IPS-18c (cell line): Measurements from ENCODE around the gene GAR1.
"Not testable (repeated sequence)": the region's sequence is repeated elsewhere in the genome, so short reads cannot be mapped to it uniquely, and the experiment has no call there.

Experiments
- H3K4me3 ChIP-seq: 2 replicates; pipeline ENCODE4 v1.7.0; 2013; ENCODE audit warnings: low read depth, mild to moderate bottlenecking, low read length, moderate library complexity; ENCODE audit not compliant: insufficient read depth
- H3K9me3 ChIP-seq: one replicate; pipeline ENCODE4 v1.6.1; 2013; ENCODE audit warnings: mild to moderate bottlenecking, low read length, moderate library complexity; ENCODE audit not compliant: control insufficient read depth, insufficient read depth

GAR1 gene

GRCh38 chr4:109815151-109816081, at the start of gene GAR1:
GAR1 (plus strand) TSS chr4:109815762; CDS start chr4:109816165, 403 bp downstream.
- Histone ChIP-seq H3K9me3 (no peaks in the 10 kb centered on the region), H3K4me3 (peak within 1 kb of the TSS; percentile 80)

- H3K9me3 ChIP-seq = not testable (repeated sequence)
These were observed 33.5 kb upstream of the GAR1 start for GRCh38 chr4:109782092-109782491.

DNA sequence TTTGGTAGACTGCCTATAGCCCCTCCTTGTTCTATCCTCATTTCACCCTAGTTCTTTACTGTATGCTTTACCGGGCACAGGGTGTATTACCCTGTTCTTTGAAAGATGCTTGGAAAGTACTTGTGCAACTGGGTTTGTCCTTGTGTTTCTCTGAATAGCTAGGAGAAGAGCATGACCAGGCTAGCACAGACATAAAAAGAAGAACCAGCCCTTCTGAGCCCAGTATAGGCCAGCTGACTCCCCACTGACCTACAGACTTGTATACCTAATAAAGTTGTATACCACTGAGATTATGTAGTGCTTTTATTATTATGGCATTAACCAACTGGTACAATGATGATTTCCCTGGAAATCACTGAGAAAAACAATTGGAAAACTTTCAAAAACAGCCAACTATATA, 28.7 kb upstream of the GAR1 start:
- no peak overlapping the region for H3K4me3 ChIP-seq
- H3K9me3 ChIP-seq = no peaks in the 10 kb centered on the region

More at GRCh38 chr4:109782092-109782491, 33.5 kb upstream of the GAR1 start:
- not testable (repeated sequence) for H3K4me3 ChIP-seq

DNA sequence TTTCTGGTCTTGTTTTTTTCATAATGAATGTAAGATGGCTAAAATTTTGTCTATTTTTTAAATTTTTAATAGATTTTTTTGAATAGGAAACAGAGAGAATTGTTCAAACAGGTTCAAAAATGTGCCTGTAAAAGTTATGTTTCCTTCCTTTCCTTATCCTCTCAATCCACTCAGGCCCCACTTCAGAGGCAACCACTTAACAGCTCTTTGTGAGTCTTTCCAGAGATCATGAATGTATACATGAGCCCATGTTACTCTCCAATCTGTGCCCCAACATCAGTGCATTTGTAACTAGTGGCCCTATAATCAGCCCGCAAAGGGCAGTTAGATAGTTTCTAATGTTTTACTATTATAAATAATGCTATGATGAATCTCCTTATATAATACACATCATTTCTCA, 27.8 kb upstream of the GAR1 start:
- Histone ChIP-seq H3K9me3 (no peaks in the 10 kb centered on the region), H3K4me3 (no peak overlapping the region)

DNA sequence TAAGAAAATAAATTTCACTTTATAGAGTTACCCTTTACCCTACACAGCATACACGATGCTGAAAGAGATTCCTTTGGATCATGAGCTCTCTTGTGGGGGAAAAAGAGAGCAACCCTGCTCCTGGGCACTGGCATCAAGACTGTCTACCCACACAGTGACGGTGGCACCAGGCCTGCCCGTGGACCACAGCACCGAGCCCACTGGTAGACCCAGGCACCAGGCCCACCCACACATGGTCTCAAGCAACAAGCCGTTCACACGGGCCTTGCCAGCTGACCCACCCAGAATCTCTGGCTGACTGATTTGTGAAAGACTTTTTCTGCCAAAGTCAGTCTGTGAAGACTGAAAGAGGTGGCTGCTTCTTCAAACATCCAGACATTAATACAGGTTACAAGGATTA, 20.5 kb upstream of the GAR1 start:
- H3K4me3 ChIP-seq = no peak overlapping the region
- no peaks in the 10 kb centered on the region for H3K9me3 ChIP-seq

- Histone ChIP-seq H3K9me3 (no peaks in the 10 kb centered on the region), H3K4me3 (no peak overlapping the region)
These were observed 16.7 kb upstream of the GAR1 start for GRCh38 chr4:109798866-109799265.

DNA sequence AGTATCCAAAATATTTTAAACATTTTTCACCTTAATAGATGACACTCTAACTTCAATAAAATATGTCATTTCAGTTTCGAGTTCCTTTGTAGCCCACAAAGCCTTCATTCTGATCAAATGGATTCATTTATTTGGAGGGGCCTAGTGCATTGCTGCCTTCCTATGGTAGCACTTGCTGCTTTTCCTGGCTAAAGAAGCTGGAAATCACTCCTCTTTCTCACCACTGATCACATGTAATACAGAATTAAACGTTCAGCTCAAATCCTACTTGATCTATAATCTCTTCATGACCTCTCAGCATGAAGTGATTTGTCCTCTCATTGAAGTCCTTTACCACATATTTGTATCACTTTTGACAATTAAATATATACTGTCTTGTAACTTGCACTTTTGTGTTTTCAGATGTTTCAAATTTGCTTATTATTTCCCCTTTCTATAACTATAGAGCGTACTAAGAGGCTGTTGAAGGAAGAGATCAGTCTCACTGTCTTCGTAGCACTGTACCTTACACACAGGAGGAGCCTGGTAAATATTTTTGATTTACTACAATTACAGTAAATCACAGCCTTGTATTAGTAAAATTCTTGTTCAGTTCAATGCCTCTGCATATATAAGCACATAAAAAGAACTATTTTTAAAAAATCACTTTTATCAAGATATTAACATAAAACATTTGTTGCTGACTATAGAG, 14.3 kb upstream of the GAR1 start:
- H3K9me3 ChIP-seq = no peaks in the 10 kb centered on the region
- no peak overlapping the region for H3K4me3 ChIP-seq

- Histone ChIP-seq H3K9me3 (no peaks in the 10 kb centered on the region), H3K4me3 (no peak within 1 kb of the TSS)
These were observed 13.7 kb upstream of the GAR1 start, which contains the start of gene CFI for GRCh38 chr4:109801895-109802319. CFI (minus strand) TSS chr4:109801999; CDS start chr4:109801971, 28 bp downstream.

DNA sequence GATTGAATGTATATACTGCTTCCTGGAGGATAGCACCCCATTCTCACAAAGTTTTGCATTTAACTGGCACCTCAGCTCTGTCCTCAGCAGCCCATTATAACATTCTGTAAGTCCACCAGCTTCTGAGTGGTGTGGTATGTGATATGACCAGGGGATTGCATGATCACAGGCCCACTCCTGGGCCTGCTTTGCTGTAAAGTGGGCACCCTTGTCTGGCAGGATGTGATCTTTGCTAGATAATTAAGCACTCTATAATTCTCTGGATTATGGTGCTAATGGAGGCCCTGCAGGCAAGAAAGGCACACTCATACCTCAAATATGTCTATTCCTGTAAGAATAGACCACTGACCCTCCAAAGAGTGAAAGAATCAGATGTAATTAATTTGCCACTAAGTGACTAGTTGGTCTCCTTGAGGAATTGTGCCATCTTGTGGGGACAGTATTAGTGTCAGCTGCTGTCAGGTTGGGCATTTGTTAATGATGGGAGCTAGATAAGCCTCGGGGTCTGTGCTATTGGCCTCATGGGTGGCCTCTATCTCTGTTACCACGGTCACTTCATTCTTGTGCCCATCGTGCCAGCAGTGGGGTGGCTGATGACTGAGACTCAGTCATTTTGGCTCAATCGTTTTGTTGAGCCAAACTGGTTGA, 11.5 kb upstream of the GAR1 start:
- H3K9me3 ChIP-seq = no peaks in the 10 kb centered on the region

DNA sequence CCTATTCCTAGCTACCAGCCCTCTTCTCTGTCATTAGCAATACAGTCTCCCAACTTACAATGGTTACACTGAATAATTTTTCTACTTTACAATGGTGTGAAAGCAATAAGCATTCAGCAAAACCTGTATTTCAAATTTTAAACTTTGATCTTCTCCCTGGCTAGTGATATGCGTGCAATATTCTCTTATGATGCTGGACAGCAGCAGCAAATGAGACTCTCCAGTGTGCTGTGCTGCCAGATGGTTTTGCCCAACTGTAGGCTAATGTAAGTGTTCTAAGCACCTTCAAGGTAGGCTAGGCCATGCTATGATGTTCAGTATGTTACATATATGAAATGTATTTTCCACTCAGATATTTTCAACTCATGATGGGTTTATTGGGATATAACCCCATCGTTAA, 5.9 kb upstream of the GAR1 start:
- H3K9me3 ChIP-seq = no peaks in the 10 kb centered on the region
- H3K4me3 ChIP-seq = no peak overlapping the region

More for the DNA sequence above, 11.5 kb upstream of the GAR1 start:
- no peak overlapping the region for H3K4me3 ChIP-seq

DNA sequence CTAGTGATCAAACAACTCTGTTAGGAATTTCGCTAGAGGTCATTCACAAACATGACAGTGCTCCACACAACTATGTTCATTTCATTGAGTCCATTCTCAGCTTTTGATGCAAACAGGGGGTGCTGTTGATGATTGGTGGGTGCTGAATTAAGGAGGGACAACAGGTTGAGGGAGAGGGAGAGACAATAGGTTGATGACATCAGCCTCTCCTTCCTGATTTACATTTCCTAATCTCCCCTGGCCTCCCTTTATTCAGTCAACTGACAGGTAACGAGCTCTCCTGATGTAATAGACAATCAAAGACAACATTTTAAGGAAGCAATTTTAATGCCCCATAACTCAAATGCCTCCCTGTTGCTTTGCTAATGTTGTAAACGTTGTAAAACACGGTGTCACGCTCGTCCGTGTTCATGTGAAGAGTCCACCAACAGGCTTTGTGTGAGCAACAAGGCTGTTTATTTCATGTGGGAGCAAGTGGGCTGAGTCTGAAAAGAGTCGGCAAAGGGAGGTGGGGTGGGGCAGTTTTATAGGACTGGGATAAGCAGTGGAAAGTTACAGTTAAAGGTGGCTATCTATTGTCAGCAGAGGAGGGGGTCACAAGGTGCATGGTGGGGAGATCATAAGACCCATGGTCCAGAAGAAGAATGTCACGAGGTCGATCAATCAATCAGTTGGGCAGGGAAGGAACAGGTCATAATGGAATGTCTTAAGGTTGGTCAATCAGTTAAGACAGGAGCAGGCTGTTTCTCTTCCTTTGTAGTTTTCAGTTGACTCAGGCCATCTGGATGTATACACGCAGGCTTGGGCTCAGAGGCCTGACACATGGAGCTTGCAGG, 4.8 kb upstream of the GAR1 start:
- H3K4me3 ChIP-seq = no peak overlapping the region
- no peaks in the 10 kb centered on the region for H3K9me3 ChIP-seq

- no peaks in the 10 kb centered on the region for H3K9me3 ChIP-seq
- H3K4me3 ChIP-seq = no peak overlapping the region
These were observed 3.9 kb upstream of the GAR1 start for GRCh38 chr4:109811707-109812106.

- Histone ChIP-seq H3K4me3 (peak overlapping the region; percentile 80), H3K9me3 (no peaks in the 10 kb centered on the region)
These were observed 500 bp downstream of the GAR1 start for GRCh38 chr4:109816082-109816442.

DNA sequence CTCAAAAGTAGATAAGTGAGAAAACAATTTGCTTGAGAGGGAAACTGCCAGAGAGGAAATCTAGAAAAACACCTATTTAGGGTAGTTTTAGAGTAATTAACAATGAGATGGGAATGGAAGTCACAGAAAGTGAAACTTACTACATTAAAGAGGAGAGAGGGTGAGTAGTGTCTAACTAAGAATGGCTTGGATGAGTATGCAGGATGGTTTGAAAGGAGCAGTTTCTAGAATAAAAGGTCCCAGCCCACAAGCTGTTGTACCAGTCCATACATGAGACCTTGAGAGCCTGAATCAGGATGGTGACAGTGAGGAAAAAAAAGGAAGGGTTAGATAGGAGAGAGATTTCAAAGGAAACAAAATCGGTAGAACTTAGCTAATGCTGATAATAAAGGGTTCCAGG, 1.3 kb downstream of the GAR1 start:
- no peaks in the 10 kb centered on the region for H3K9me3 ChIP-seq
- no peak overlapping the region for H3K4me3 ChIP-seq

GRCh38 chr4:109818268-109818667, 2.7 kb downstream of the GAR1 start:
- no peaks in the 10 kb centered on the region for H3K9me3 ChIP-seq

DNA sequence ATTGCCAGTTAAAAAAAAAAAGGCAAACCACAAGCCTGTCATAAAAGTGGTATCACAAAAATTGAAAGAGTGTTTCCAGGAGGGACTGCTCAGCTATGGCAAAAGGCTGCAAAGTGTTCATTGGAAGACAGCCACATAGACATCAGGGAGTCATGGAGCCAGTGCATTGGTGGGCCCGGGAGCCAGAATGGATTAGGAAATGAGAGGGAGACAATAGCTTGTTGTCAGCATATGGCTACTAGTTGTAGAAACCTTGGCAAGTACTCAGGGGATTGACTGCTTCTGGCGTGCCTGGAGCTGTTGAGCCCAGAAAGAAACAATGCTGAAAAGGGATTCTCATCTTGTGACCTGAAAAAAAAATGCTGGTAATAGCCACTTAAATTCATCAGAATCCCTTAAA, 5.0 kb downstream of the GAR1 start:
- no peaks in the 10 kb centered on the region for H3K9me3 ChIP-seq
- no peak overlapping the region for H3K4me3 ChIP-seq

More at GRCh38 chr4:109818268-109818667, 2.7 kb downstream of the GAR1 start:
- no peak overlapping the region for H3K4me3 ChIP-seq

DNA sequence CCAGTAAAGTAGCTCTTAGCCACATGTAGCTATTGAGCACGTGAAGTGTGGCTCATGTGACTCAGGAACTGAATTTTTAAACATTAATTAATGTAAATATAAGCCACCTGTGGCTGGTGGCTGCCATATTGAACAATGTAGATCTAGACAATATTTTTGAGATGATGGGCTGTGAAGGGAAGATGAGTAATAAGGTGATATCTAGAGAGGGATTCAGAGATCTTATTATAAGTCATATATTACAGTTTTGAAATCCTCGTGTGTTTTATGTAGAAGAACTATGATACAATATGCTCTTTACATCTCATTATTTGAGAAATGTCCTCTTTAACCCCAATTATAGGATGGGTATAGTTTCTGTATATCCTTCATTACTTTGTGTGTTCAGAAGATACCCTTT, 5.6 kb downstream of the GAR1 start:
- Histone ChIP-seq H3K9me3 (no peaks in the 10 kb centered on the region), H3K4me3 (no peak overlapping the region)
